ENCODE measurements around the gene PPFIBP2.

The PPFIBP2 gene

GRCh38 chr11:7651140-7651551 lies 137.3 kb downstream of the PPFIBP2 start:
- no peak overlapping the region for H2AFZ ChIP-seq (ENCODE audit: low read length)
- no peak overlapping the region for H3K4me3 ChIP-seq (ENCODE audit: low read depth, low read length, poor library complexity, severe bottlenecking)
- H3K4me2 ChIP-seq (ENCODE audit: low read length) = no peak overlapping the region
- no peak for TF ChIP-seq EZH2 (IDR thresholded peaks at IDR 0.05; ENCODE audit: borderline replicate concordance, low read length)
- no peak for TF ChIP-seq CTCF (IDR thresholded peaks at IDR 0.05; ENCODE audit: low read length)
- H3K36me3 ChIP-seq (ENCODE audit: insufficient read depth, low read length) = peaks cover 66% of the 10 kb centered on the region
- H3K27me3 ChIP-seq (ENCODE audit: insufficient read depth, low read length) = no peaks in the 10 kb centered on the region
- H3F3A ChIP-seq (ENCODE audit: insufficient read depth, low read length) = no peaks in the 10 kb centered on the region
- H4K20me1 ChIP-seq (ENCODE audit: insufficient read depth, low read length) = no peaks in the 10 kb centered on the region
- no peaks in the 10 kb centered on the region for H3K4me1 ChIP-seq (ENCODE audit: insufficient read depth, low read length, severe bottlenecking)
- no peak overlapping the region for H3K9ac ChIP-seq (ENCODE audit: low read length)
- H3K79me2 ChIP-seq (ENCODE audit: insufficient read depth, low read length) = no peaks in the 10 kb centered on the region
- no peaks in the 10 kb centered on the region for H3K9me2 ChIP-seq (ENCODE audit: low read depth, low read length)
- no peaks in the 10 kb centered on the region for H3K9me3 ChIP-seq (ENCODE audit: low read length)
- no peak overlapping the region for H3K27ac ChIP-seq (ENCODE audit: low read depth, low read length, poor library complexity, severe bottlenecking)

GRCh38 chr11:7651700-7652099 lies 137.9 kb downstream of the PPFIBP2 start:
- H2AFZ ChIP-seq (ENCODE audit: low read length) = no peak overlapping the region
- no peak overlapping the region for H3K4me2 ChIP-seq (ENCODE audit: low read length)
- H3K9me2 ChIP-seq (ENCODE audit: low read depth, low read length) = no peaks in the 10 kb centered on the region
- H3K27ac ChIP-seq (ENCODE audit: low read depth, low read length, poor library complexity, severe bottlenecking) = no peak overlapping the region
- no peaks in the 10 kb centered on the region for H3K9me3 ChIP-seq (ENCODE audit: low read length)
- no peak for TF ChIP-seq EZH2 (IDR thresholded peaks at IDR 0.05; ENCODE audit: borderline replicate concordance, low read length)
- TF ChIP-seq CTCF (IDR thresholded peaks at IDR 0.05; ENCODE audit: low read length) = no peak
- H3K79me2 ChIP-seq (ENCODE audit: insufficient read depth, low read length) = no peaks in the 10 kb centered on the region
- H3K4me1 ChIP-seq (ENCODE audit: insufficient read depth, low read length, severe bottlenecking) = no peaks in the 10 kb centered on the region
- no peaks in the 10 kb centered on the region for H3K27me3 ChIP-seq (ENCODE audit: insufficient read depth, low read length)
- no peak overlapping the region for H3K9ac ChIP-seq (ENCODE audit: low read length)
- H3K36me3 ChIP-seq (ENCODE audit: insufficient read depth, low read length) = peaks cover 66% of the 10 kb centered on the region
- no peak overlapping the region for H3K4me3 ChIP-seq (ENCODE audit: low read depth, low read length, poor library complexity, severe bottlenecking)
- no peaks in the 10 kb centered on the region for H3F3A ChIP-seq (ENCODE audit: insufficient read depth, low read length)
- no peaks in the 10 kb centered on the region for H4K20me1 ChIP-seq (ENCODE audit: insufficient read depth, low read length)

- Histone ChIP-seq H3K4me2 (ENCODE audit: low read length) (no peak overlapping the region), H3F3A (ENCODE audit: insufficient read depth, low read length) (no peaks in the 10 kb centered on the region), H4K20me1 (ENCODE audit: insufficient read depth, low read length) (no peaks in the 10 kb centered on the region), H3K4me1 (ENCODE audit: insufficient read depth, low read length, severe bottlenecking) (no peaks in the 10 kb centered on the region), H3K27ac (ENCODE audit: low read depth, low read length, poor library complexity, severe bottlenecking) (no peak overlapping the region), H2AFZ (ENCODE audit: low read length) (no peak overlapping the region), H3K4me3 (ENCODE audit: low read depth, low read length, poor library complexity, severe bottlenecking) (no peak overlapping the region), H3K36me3 (ENCODE audit: insufficient read depth, low read length) (peaks cover 55% of the 10 kb centered on the region), H3K79me2 (ENCODE audit: insufficient read depth, low read length) (no peaks in the 10 kb centered on the region), H3K27me3 (ENCODE audit: insufficient read depth, low read length) (no peaks in the 10 kb centered on the region), H3K9me3 (ENCODE audit: low read length) (no peaks in the 10 kb centered on the region), H3K9me2 (ENCODE audit: low read depth, low read length) (no peaks in the 10 kb centered on the region), H3K9ac (ENCODE audit: low read length) (no peak overlapping the region)
- TF ChIP-seq EZH2 (IDR thresholded peaks at IDR 0.05; ENCODE audit: borderline replicate concordance, low read length) (no peak), CTCF (IDR thresholded peaks at IDR 0.05; ENCODE audit: low read length) (no peak)
Measured at GRCh38 chr11:7654195-7654705, 140.5 kb downstream of the PPFIBP2 start.
